GM12878 (cell line): ENCODE data around the gene MBD6. TPM values are rescaled to one million over a fixed set of nuclear protein-coding genes. Genes with fewer than 3 reads are reported as not detected.

Source experiments
- BHLHE40 ChIP-seq, 2 experiments: fragments of 450-650 bp in 1 of 2; IDR thresholded peaks; 2 replicates each; pipeline ENCODE4 v1.6.1; 2011 to 2017; ENCODE audit warnings: low read depth in 2 of 2, borderline replicate concordance in 1 of 2, improper control_type of control experiment in 1 of 2, low read length in 1 of 2, mild to moderate bottlenecking in 1 of 2
- CEBPB ChIP-seq, 2 experiments: fragments of 150-350 bp in 1 of 2; IDR thresholded peaks; 2 replicates each; pipeline ENCODE4 v1.6.1; 2012 to 2014; ENCODE audit warnings: low read depth in 2 of 2, low read length in 2 of 2, borderline replicate concordance in 1 of 2, inconsistent platforms in 1 of 2
- CHD2 ChIP-seq: IDR thresholded peaks from 2 replicates; pipeline ENCODE4 v1.6.1; 2011; ENCODE audit warnings: low read depth, low read length, improper control_type of control experiment, borderline replicate concordance
- CREB1 ChIP-seq: IDR thresholded peaks from 2 replicates; pipeline ENCODE4 v1.6.1; 2012; ENCODE audit warnings: low read depth, mild to moderate bottlenecking, inconsistent platforms
- EGR1 ChIP-seq, 2 experiments: IDR thresholded peaks; 1 replicate in 1 of 2; 2 replicates in 1 of 2; pipeline ENCODE4 v1.6.1; 2011 to 2012; ENCODE audit warnings: low read depth in 2 of 2, low read length in 2 of 2, borderline replicate concordance in 1 of 2, mild to moderate bottlenecking in 1 of 2, moderate library complexity in 1 of 2
- JUNB ChIP-seq: IDR thresholded peaks from 2 replicates; pipeline ENCODE4 v1.6.1; 2016; ENCODE audit warnings: antibody characterized with exemption, mild to moderate bottlenecking
- JUND ChIP-seq: IDR thresholded peaks from 2 replicates; pipeline ENCODE4 v1.6.1; 2012; ENCODE audit warnings: low read depth, mild to moderate bottlenecking, low read length, improper control_type of control experiment, moderate library complexity
- KDM1A ChIP-seq: fragments of 200-600 bp; sonication (generic); IDR thresholded peaks from 2 replicates; pipeline ENCODE4 v1.6.1; 2016; ENCODE audit warnings: borderline replicate concordance
- MEF2A ChIP-seq: IDR thresholded peaks from 2 replicates; pipeline ENCODE4 v1.6.1; 2011; ENCODE audit warnings: low read depth, mild to moderate bottlenecking, low read length, moderate library complexity; ENCODE audit not compliant: insufficient read depth
- PML ChIP-seq: IDR thresholded peaks from 2 replicates; pipeline ENCODE4 v1.6.1; 2012; ENCODE audit warnings: low read length, inconsistent platforms
- POU2F2 ChIP-seq: IDR thresholded peaks from 3 replicates; pipeline ENCODE4 v1.6.1; 2011; ENCODE audit warnings: low read depth, mild to moderate bottlenecking, low read length, borderline replicate concordance
- RBBP5 ChIP-seq: fragments of 200-600 bp; sonication (generic); conservative IDR thresholded peaks from 2 replicates; pipeline ENCODE4 v1.6.1; 2016
- TBL1XR1 ChIP-seq: IDR thresholded peaks from 2 replicates; pipeline ENCODE4 v1.6.1; 2012; ENCODE audit warnings: low read depth, low read length, improper control_type of control experiment
- TCF12 ChIP-seq: IDR thresholded peaks from 2 replicates; pipeline ENCODE4 v1.6.1; 2011; ENCODE audit warnings: low read depth, mild to moderate bottlenecking, low read length
- WRNIP1 ChIP-seq: IDR thresholded peaks from 2 replicates; pipeline ENCODE4 v1.6.1; 2011; ENCODE audit warnings: low read depth, low read length, improper control_type of control experiment, borderline replicate concordance
- ZNF24 ChIP-seq: fragments of 450-650 bp; IDR thresholded peaks from 2 replicates; pipeline ENCODE4 v1.6.1; 2017; ENCODE audit warnings: antibody characterized with exemption, mild to moderate bottlenecking
- ZNF274 ChIP-seq: IDR thresholded peaks from one replicate; pipeline ENCODE4 v1.8.0; 2011; ENCODE audit not compliant: insufficient read length, insufficient read depth
- polyA plus RNA-seq, 11 experiments: library from polyadenylated mRNA; depleted of rRNA in 4 of 11; unstranded in 6 of 11; stranded (reverse) in 5 of 11; fragments of >200 nt; fragmentation: Nextera tagmentation in 4 of 11; fragmentation: Illumina TruSeq in 1 of 11; extraction: Ambion mirVana in 4 of 11; extraction: Trizol in 1 of 11; gene quantifications; 1 replicate in 1 of 11; 2 replicates in 10 of 11; pipeline versions ENCODE4 v1.2.1 to v1.2.3, GENCODE V29; 2011 to 2016; ENCODE audit warnings: inconsistent platforms in 2 of 11, missing spikeins in 2 of 11, low read depth in 1 of 11
- total RNA-seq, 4 experiments: library from RNA; depleted of rRNA in 3 of 4; stranded (reverse); fragments of >200 nt in 3 of 4; fragmentation: Illumina TruSeq in 1 of 4; extraction: Trizol in 1 of 4; gene quantifications; 2 replicates each; pipeline versions ENCODE4 v1.2.1 to v1.2.3, GENCODE V29; 2013 to 2021
- TF ChIP-seq, protein P1 (sequence below): fragments of 450-650 bp; formaldehyde crosslinking; IDR thresholded peaks from 2 replicates; pipeline ENCODE4 v1.5.0; 2022; ENCODE audit warnings: mild to moderate bottlenecking, missing genetic modification characterization
- TF ChIP-seq, protein P2 (sequence below): IDR thresholded peaks from 2 replicates; pipeline ENCODE4 v1.6.1; 2012; ENCODE audit warnings: low read depth, low read length, improper control_type of control experiment
- TF ChIP-seq, protein P3 (sequence below): IDR thresholded peaks from 2 replicates; pipeline ENCODE4 v1.6.1; 2011; ENCODE audit warnings: borderline replicate concordance, low read depth, mild to moderate bottlenecking, moderate library complexity, mixed read lengths, low read length; ENCODE audit not compliant: insufficient read depth; ENCODE audit errors: extremely low read length
- TF ChIP-seq, protein P4 (sequence below): IDR thresholded peaks from 2 replicates; pipeline ENCODE4 v1.6.1; 2012; ENCODE audit warnings: low read depth, low read length, improper control_type of control experiment
- TF ChIP-seq, protein P5 (sequence below): fragments of 450-650 bp; IDR thresholded peaks from 2 replicates; pipeline ENCODE4 v1.6.1; 2017; ENCODE audit warnings: low read depth, mild to moderate bottlenecking, moderate library complexity

The MBD6 gene
- total and polyA plus RNA-seq, 10 of the 15 experiments (the other 5 are each of a cell fraction or from before 2014, with no cell fraction given) = 1.5 to 52.7 (median 6.8) TPM

DNA sequence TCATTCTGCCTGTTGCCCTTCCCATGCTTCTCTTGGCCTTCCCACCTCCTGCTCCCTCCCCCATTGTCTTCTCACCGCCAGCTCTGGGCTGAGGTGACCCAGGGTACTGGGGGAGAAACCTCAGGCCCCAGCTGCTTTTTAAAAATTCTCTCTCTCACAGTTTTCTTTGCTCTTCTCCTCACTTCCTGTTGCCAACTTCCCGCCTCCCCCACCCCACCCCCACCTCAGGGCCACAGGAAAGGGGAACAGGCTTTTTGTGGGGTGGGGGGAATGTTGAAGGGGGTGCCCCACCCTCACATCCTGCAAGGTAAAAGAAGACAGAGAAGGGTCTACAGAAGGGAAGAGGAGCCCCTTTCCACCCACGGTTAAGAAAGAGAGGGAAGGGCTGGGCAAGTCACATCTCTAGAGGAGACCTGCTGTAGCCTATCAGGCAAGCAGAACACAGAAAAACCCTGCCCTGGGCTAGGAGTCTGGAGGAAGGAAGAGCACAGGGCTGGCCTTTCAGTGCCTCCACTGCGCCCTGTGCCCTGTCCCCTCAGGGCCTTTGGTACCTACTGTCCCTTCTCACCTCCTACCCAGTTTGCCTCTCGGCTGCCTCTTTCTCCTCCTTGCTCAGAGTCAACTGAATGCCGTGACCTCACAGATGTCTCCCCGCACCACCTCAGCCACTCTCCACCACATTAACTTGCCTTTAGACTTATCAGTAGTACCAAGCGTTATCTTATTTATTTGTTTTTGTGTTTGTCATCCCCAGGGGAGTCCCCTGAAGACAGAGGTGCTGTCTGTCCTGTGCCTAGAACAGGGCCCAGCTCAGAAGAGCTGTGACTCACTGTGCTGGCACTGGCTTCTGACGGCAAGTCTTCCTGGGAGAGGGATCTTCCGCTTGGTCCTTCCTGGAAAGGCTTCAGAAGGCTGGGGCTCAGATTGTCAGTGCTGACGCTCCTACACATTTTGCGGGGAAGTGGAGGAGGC, 44.6 kb upstream of the MBD6 start (continued):
- TF ChIP-seq, protein P1, sequence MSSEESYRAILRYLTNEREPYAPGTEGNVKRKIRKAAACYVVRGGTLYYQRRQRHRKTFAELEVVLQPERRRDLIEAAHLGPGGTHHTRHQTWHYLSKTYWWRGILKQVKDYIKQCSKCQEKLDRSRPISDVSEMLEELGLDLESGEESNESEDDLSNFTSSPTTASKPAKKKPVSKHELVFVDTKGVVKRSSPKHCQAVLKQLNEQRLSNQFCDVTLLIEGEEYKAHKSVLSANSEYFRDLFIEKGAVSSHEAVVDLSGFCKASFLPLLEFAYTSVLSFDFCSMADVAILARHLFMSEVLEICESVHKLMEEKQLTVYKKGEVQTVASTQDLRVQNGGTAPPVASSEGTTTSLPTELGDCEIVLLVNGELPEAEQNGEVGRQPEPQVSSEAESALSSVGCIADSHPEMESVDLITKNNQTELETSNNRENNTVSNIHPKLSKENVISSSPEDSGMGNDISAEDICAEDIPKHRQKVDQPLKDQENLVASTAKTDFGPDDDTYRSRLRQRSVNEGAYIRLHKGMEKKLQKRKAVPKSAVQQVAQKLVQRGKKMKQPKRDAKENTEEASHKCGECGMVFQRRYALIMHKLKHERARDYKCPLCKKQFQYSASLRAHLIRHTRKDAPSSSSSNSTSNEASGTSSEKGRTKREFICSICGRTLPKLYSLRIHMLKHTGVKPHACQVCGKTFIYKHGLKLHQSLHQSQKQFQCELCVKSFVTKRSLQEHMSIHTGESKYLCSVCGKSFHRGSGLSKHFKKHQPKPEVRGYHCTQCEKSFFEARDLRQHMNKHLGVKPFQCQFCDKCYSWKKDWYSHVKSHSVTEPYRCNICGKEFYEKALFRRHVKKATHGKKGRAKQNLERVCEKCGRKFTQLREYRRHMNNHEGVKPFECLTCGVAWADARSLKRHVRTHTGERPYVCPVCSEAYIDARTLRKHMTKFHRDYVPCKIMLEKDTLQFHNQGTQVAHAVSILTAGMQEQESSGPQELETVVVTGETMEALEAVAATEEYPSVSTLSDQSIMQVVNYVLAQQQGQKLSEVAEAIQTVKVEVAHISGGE (CRISPR knock-in tag) = no peak
- TF ChIP-seq, protein P2, sequence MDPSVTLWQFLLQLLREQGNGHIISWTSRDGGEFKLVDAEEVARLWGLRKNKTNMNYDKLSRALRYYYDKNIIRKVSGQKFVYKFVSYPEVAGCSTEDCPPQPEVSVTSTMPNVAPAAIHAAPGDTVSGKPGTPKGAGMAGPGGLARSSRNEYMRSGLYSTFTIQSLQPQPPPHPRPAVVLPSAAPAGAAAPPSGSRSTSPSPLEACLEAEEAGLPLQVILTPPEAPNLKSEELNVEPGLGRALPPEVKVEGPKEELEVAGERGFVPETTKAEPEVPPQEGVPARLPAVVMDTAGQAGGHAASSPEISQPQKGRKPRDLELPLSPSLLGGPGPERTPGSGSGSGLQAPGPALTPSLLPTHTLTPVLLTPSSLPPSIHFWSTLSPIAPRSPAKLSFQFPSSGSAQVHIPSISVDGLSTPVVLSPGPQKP = no peak
- no peak for TF ChIP-seq JUNB
- peak; percentile 23; the same call in 1 of the 2 replicates for TF ChIP-seq CHD2
- TF ChIP-seq, protein P3, sequence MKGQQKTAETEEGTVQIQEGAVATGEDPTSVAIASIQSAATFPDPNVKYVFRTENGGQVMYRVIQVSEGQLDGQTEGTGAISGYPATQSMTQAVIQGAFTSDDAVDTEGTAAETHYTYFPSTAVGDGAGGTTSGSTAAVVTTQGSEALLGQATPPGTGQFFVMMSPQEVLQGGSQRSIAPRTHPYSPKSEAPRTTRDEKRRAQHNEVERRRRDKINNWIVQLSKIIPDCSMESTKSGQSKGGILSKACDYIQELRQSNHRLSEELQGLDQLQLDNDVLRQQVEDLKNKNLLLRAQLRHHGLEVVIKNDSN = no peak
- TF ChIP-seq PML = no peak; the same call in 1 of the 2 replicates
- TF ChIP-seq KDM1A = no peak
- TF ChIP-seq, protein P4, sequence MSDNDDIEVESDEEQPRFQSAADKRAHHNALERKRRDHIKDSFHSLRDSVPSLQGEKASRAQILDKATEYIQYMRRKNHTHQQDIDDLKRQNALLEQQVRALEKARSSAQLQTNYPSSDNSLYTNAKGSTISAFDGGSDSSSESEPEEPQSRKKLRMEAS = no peak
- no peak for TF ChIP-seq ZNF24
- TF ChIP-seq TCF12 = no peak
- TF ChIP-seq, protein P5, sequence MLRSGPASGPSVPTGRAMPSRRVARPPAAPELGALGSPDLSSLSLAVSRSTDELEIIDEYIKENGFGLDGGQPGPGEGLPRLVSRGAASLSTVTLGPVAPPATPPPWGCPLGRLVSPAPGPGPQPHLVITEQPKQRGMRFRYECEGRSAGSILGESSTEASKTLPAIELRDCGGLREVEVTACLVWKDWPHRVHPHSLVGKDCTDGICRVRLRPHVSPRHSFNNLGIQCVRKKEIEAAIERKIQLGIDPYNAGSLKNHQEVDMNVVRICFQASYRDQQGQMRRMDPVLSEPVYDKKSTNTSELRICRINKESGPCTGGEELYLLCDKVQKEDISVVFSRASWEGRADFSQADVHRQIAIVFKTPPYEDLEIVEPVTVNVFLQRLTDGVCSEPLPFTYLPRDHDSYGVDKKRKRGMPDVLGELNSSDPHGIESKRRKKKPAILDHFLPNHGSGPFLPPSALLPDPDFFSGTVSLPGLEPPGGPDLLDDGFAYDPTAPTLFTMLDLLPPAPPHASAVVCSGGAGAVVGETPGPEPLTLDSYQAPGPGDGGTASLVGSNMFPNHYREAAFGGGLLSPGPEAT = no peak
- no peak for TF ChIP-seq TBL1XR1
- TF ChIP-seq BHLHE40 (IDR thresholded peaks at IDR 0.05; ENCODE audit: borderline replicate concordance in 1 of 2, low read depth in 2 of 2, low read length in 1 of 2) = no peak
- TF ChIP-seq POU2F2 = no peak
- TF ChIP-seq MEF2A = no peak
- 0 out of 2 replicates have a peak, but pooled peaks have one; percentile 48 for TF ChIP-seq WRNIP1
- TF ChIP-seq EGR1 (IDR thresholded peaks at IDR 0.05; ENCODE audit: borderline replicate concordance in 1 of 2, low read depth in 2 of 2, low read length in 2 of 2) = 0 out of 3 replicates have a peak, but pooled peaks of 1 of the 2 experiments have one; percentile 37
- no peak for TF ChIP-seq CEBPB (IDR thresholded peaks at IDR 0.05; ENCODE audit: borderline replicate concordance in 1 of 2, low read depth in 2 of 2, low read length in 2 of 2)
- TF ChIP-seq RBBP5 = no peak
- TF ChIP-seq ZNF274 = no peak
- TF ChIP-seq JUND = no peak
- no peak for TF ChIP-seq CREB1
